ENCODE measurements around the gene NUTF2.
A peak's percentile ranks its signal among the peaks of the same experiment; 100 is the strongest.
"Not testable (repeated sequence)": the region's sequence is repeated elsewhere in the genome, so short reads cannot be mapped to it uniquely, and the experiment has no call there.

NUTF2 gene

GRCh38 chr16:67864044-67864443, 17.3 kb downstream of the NUTF2 start:
- DNase-seq (ENCODE audit: low read depth): not testable (repeated sequence)

GRCh38 chr16:67864594-67864993, 17.9 kb downstream of the NUTF2 start:
- DNase-seq (ENCODE audit: low read depth): no peak

- no peak for DNase-seq (ENCODE audit: low read depth)
Observed at GRCh38 chr16:67865318-67865717, 18.6 kb downstream of the NUTF2 start.

GRCh38 chr16:67868290-67868689, 21.6 kb downstream of the NUTF2 start:
- DNase-seq (ENCODE audit: low read depth): no peak

- DNase-seq (ENCODE audit: low read depth): no peak
Observed at GRCh38 chr16:67869653-67870052, 22.9 kb downstream of the NUTF2 start.

GRCh38 chr16:67871256-67871655, 24.5 kb downstream of the NUTF2 start:
- no peak for DNase-seq (ENCODE audit: low read depth)

GRCh38 chr16:67872131-67872630, 25.4 kb downstream of the NUTF2 start:
- no peak for DNase-seq (ENCODE audit: low read depth)

GRCh38 chr16:67872631-67873434, 26.1 kb downstream of the NUTF2 start, which contains the start of gene EDC4:
EDC4 (plus strand) TSS chr16:67873052; CDS start chr16:67873262, 210 bp downstream.
- DNase-seq (ENCODE audit: low read depth): peak; percentile 83

GRCh38 chr16:67873435-67874370, 27.0 kb downstream of the NUTF2 start:
- DNase-seq (ENCODE audit: low read depth): no peak

GRCh38 chr16:67874372-67874771, 27.6 kb downstream of the NUTF2 start:
- no peak for DNase-seq (ENCODE audit: low read depth)

- no peak for DNase-seq (ENCODE audit: low read depth)
Observed at GRCh38 chr16:67877064-67877463, 30.3 kb downstream of the NUTF2 start.

GRCh38 chr16:67878232-67878631, 31.5 kb downstream of the NUTF2 start:
- no peak for DNase-seq (ENCODE audit: low read depth)

- no peak for DNase-seq (ENCODE audit: low read depth)
Observed at GRCh38 chr16:67878846-67879245, 32.1 kb downstream of the NUTF2 start.

GRCh38 chr16:67879462-67879861, 32.7 kb downstream of the NUTF2 start:
- DNase-seq (ENCODE audit: low read depth): no peak

- DNase-seq (ENCODE audit: low read depth): no peak
Observed at GRCh38 chr16:67879936-67880335, 33.2 kb downstream of the NUTF2 start.

- DNase-seq (ENCODE audit: low read depth): no peak
Observed at GRCh38 chr16:67880584-67880983, 33.9 kb downstream of the NUTF2 start.

- DNase-seq (ENCODE audit: low read depth): no peak
Observed at GRCh38 chr16:67881621-67882161, 35.0 kb downstream of the NUTF2 start.

GRCh38 chr16:67882374-67883145, 35.8 kb downstream of the NUTF2 start:
- no peak for DNase-seq (ENCODE audit: low read depth)

- DNase-seq (ENCODE audit: low read depth): no peak
Observed at GRCh38 chr16:67883146-67883871, 36.6 kb downstream of the NUTF2 start.

GRCh38 chr16:67883872-67884261, 37.1 kb downstream of the NUTF2 start:
- peak; percentile 49 for DNase-seq (ENCODE audit: low read depth)

- DNase-seq (ENCODE audit: low read depth): no peak
Observed at GRCh38 chr16:67884684-67885083, 38.0 kb downstream of the NUTF2 start, which contains the start of gene NRN1L. NRN1L (plus strand) TSS chr16:67884885; CDS start chr16:67884904, 19 bp downstream.
